H1 (cell line): ENCODE results near the gene SLC6A3. TPM values are rescaled to one million over a fixed set of nuclear protein-coding genes. Genes with fewer than 3 reads are reported as not detected.
A peak's percentile ranks its signal among the peaks of the same experiment; 100 is the strongest.

Source experiments
- CTCF ChIA-PET: fragments of 300-600 bp; sonication (Branson Sonifier 250); formaldehyde crosslinking; loops from one replicate; lab custom pipeline; 2021; ENCODE audit not compliant: partially characterized antibody; lab: Charles Lee
- POLR2A ChIA-PET: fragments of 300-600 bp; sonication (Branson Sonifier 250); formaldehyde crosslinking; loops from one replicate; lab custom pipeline; 2021; ENCODE audit warnings: inconsistent platforms; ENCODE audit not compliant: partially characterized antibody; lab: Charles Lee
- DNase-seq, 2 experiments: peaks; one replicate each; pipeline versions ENCODE4 v3.0.0 to v3.0.0-alpha.2; 2010 to 2022; ENCODE audit warnings: low spot score in 2 of 2, low read depth in 1 of 2, mixed read lengths in 1 of 2
- FAIRE-seq: peaks from 2 replicates; lab custom pipeline; 2011; peaks lifted over from hg19 to GRCh38; lab: Jason Lieb, UNC
- H2AFZ ChIP-seq: 2 replicates; pipeline ENCODE4 v1.8.1; 2012; ENCODE audit warnings: low read length, inconsistent platforms
- H2AK5ac ChIP-seq: 2 replicates; pipeline ENCODE4 v1.6.1; 2013; ENCODE audit warnings: low read depth, low read length
- H2BK120ac ChIP-seq: replicated peaks from 2 replicates; pipeline ENCODE3; 2013; ENCODE audit warnings: low read depth, low read length, inconsistent platforms
- H2BK12ac ChIP-seq: 2 replicates; pipeline ENCODE4 v1.6.1; 2013; ENCODE audit warnings: low read depth, low read length
- H2BK15ac ChIP-seq: 2 replicates; pipeline ENCODE4 v1.6.1; 2013; ENCODE audit warnings: low read length
- H2BK20ac ChIP-seq: 2 replicates; pipeline ENCODE4 v1.6.1; 2013; ENCODE audit warnings: low read length
- H2BK5ac ChIP-seq: 2 replicates; pipeline ENCODE4 v1.6.1; 2013; ENCODE audit warnings: low read depth, low read length
- H3K14ac ChIP-seq: 2 replicates; pipeline ENCODE4 v1.6.1; 2013; ENCODE audit warnings: inconsistent platforms; ENCODE audit not compliant: insufficient read length
- H3K18ac ChIP-seq: 2 replicates; pipeline ENCODE4 v1.6.1; 2013; ENCODE audit warnings: low read length; ENCODE audit errors: extremely low read depth
- H3K23ac ChIP-seq: 2 replicates; pipeline ENCODE4 v1.6.1; 2013; ENCODE audit warnings: inconsistent platforms; ENCODE audit not compliant: insufficient read length
- H3K23me2 ChIP-seq: 2 replicates; pipeline ENCODE4 v1.6.1; 2013; ENCODE audit warnings: low read depth, low read length
- H3K27ac ChIP-seq: 2 replicates; pipeline ENCODE4 v1.6.1; 2011; ENCODE audit warnings: low read depth, low read length, inconsistent platforms
- H3K27me3 ChIP-seq, 4 experiments: replicated peaks in 1 of 4; 1 replicate in 1 of 4; 2 replicates in 3 of 4; pipeline versions ENCODE4 v1.6.1 to v1.8.1; 2011 to 2013; ENCODE audit warnings: low read length in 3 of 4, mild to moderate bottlenecking in 3 of 4, inconsistent platforms in 2 of 4, mixed read lengths in 2 of 4, moderate library complexity in 1 of 4; ENCODE audit not compliant: control insufficient read depth in 3 of 4, insufficient read depth in 3 of 4; ENCODE audit errors: extremely low read depth in 1 of 4
- H3K36me3 ChIP-seq, 4 experiments: 2 replicates each; pipeline versions ENCODE4 v1.6.1 to v1.8.1; 2011 to 2013; ENCODE audit warnings: mild to moderate bottlenecking in 4 of 4, low read length in 3 of 4, moderate library complexity in 2 of 4, control low read depth in 1 of 4, inconsistent platforms in 1 of 4; ENCODE audit not compliant: insufficient read depth in 4 of 4, control insufficient read depth in 2 of 4
- H3K4ac ChIP-seq: replicated peaks from 2 replicates; pipeline ENCODE3; 2013; ENCODE audit warnings: low read length, low read depth, mixed read lengths, inconsistent platforms; ENCODE audit not compliant: insufficient read length
- H3K4me1 ChIP-seq, 4 experiments: replicated peaks in 1 of 4; 1 replicate in 1 of 4; 2 replicates in 3 of 4; pipeline versions ENCODE4 v1.6.1 to v1.8.1; 2011 to 2013; ENCODE audit warnings: low read length in 3 of 4, inconsistent platforms in 2 of 4, mixed read lengths in 1 of 4; ENCODE audit not compliant: insufficient read depth in 4 of 4, control insufficient read depth in 3 of 4
- H3K4me2 ChIP-seq, 2 experiments: 2 replicates each; pipeline versions ENCODE4 v1.6.1 to v1.8.1; 2011 to 2013; ENCODE audit warnings: low read depth in 2 of 2, low read length in 2 of 2, control low read depth in 1 of 2, inconsistent platforms in 1 of 2, mild to moderate bottlenecking in 1 of 2; ENCODE audit not compliant: insufficient read depth in 1 of 2
- H3K4me3 ChIP-seq, 4 experiments: fragments of 200-600, 300-600 bp in 1 of 4; sonication (generic), shearing (Covaris generic), sonication (Bioruptor Twin) in 1 of 4; 2 replicates each; pipeline versions ENCODE4 v1.5.1 to v1.8.1; 2011 to 2016; ENCODE audit warnings: low read length in 4 of 4, low read depth in 3 of 4, control low read depth in 2 of 4, inconsistent platforms in 2 of 4, mild to moderate bottlenecking in 2 of 4, mixed read lengths in 1 of 4, moderate library complexity in 1 of 4; ENCODE audit not compliant: insufficient read depth in 2 of 4; ENCODE audit errors: extremely low read depth in 1 of 4
- H3K56ac ChIP-seq: replicated peaks from 2 replicates; pipeline ENCODE3; 2013; ENCODE audit warnings: low read depth, mild to moderate bottlenecking, mixed read lengths, low read length, inconsistent platforms; ENCODE audit not compliant: insufficient read length
- H3K79me1 ChIP-seq: 2 replicates; pipeline ENCODE4 v1.6.1; 2013; ENCODE audit warnings: low read depth, low read length, control low read depth
- H3K79me2 ChIP-seq, 2 experiments: 2 replicates each; pipeline versions ENCODE4 v1.6.1 to v1.8.1; 2012 to 2013; ENCODE audit warnings: low read length in 2 of 2, mild to moderate bottlenecking in 2 of 2, inconsistent platforms in 1 of 2; ENCODE audit not compliant: insufficient read depth in 2 of 2, control insufficient read depth in 1 of 2
- H3K9ac ChIP-seq, 4 experiments: replicated peaks in 1 of 4; 1 replicate in 1 of 4; 2 replicates in 3 of 4; pipeline versions ENCODE4 v1.6.1 to v1.8.1; 2011 to 2013; ENCODE audit warnings: low read depth in 3 of 4, low read length in 3 of 4, control low read depth in 2 of 4, mild to moderate bottlenecking in 2 of 4, moderate library complexity in 2 of 4, inconsistent platforms in 1 of 4; ENCODE audit errors: extremely low read depth in 1 of 4
- H3K9me3 ChIP-seq, 2 experiments: 2 replicates each; pipeline versions ENCODE4 v1.6.1 to v1.8.1; 2012 to 2013; ENCODE audit warnings: mild to moderate bottlenecking in 2 of 2, moderate library complexity in 2 of 2, control low read depth in 1 of 2, inconsistent platforms in 1 of 2, low read depth in 1 of 2, low read length in 1 of 2, mixed read lengths in 1 of 2; ENCODE audit not compliant: insufficient read depth in 2 of 2
- H4K20me1 ChIP-seq, 2 experiments: replicated peaks in 1 of 2; 2 replicates each; pipeline versions ENCODE3 to v1.8.1; 2011 to 2013; ENCODE audit warnings: inconsistent platforms in 2 of 2, low read length in 2 of 2, mild to moderate bottlenecking in 1 of 2; ENCODE audit not compliant: insufficient read depth in 2 of 2, control insufficient read depth in 1 of 2
- H4K5ac ChIP-seq: 2 replicates; pipeline ENCODE4 v1.6.1; 2013; ENCODE audit warnings: low read length, low read depth, mixed read lengths, inconsistent platforms; ENCODE audit not compliant: insufficient read length
- H4K8ac ChIP-seq: 2 replicates; pipeline ENCODE4 v1.8.0; 2013; ENCODE audit warnings: mild to moderate bottlenecking, moderate library complexity, low read length, inconsistent platforms; ENCODE audit not compliant: insufficient read depth; ENCODE audit errors: extremely low read depth
- H4K91ac ChIP-seq: replicated peaks from 2 replicates; pipeline ENCODE3; 2013; ENCODE audit warnings: low read length, mixed read lengths, inconsistent platforms; ENCODE audit not compliant: insufficient read length
- CTBP2 ChIP-seq: IDR thresholded peaks from 2 replicates; pipeline ENCODE4 v1.7.0; 2011; ENCODE audit warnings: borderline replicate concordance, mild to moderate bottlenecking, moderate library complexity, mixed read lengths, low read length; ENCODE audit not compliant: insufficient read depth, insufficient read length
- E2F6 ChIP-seq: IDR thresholded peaks from 2 replicates; pipeline ENCODE4 v1.6.1; 2012; ENCODE audit warnings: inconsistent platforms
- HDAC2 ChIP-seq, 2 experiments: fragments of 300-600 bp in 1 of 2; sonication (generic) in 1 of 2; IDR thresholded peaks; 2 replicates each; pipeline ENCODE4 v1.6.1; 2011 to 2012; ENCODE audit warnings: low read depth in 2 of 2, low read length in 2 of 2, mild to moderate bottlenecking in 2 of 2, moderate library complexity in 2 of 2, borderline replicate concordance in 1 of 2, inconsistent platforms in 1 of 2
- JUN ChIP-seq: IDR thresholded peaks from 2 replicates; pipeline ENCODE4 v1.6.1; 2011; ENCODE audit warnings: low read depth, mild to moderate bottlenecking, improper control_type of control experiment, low read length
- RAD21 ChIP-seq, 2 experiments: IDR thresholded peaks in 1 of 2; conservative IDR thresholded peaks in 1 of 2; 2 replicates each; pipeline ENCODE4 v1.6.1; 2011; ENCODE audit warnings: low read depth in 2 of 2, low read length in 2 of 2, improper control_type of control experiment in 1 of 2, inconsistent platforms in 1 of 2, mild to moderate bottlenecking in 1 of 2, moderate library complexity in 1 of 2
- SIN3A ChIP-seq, 2 experiments: IDR thresholded peaks in 1 of 2; conservative IDR thresholded peaks in 1 of 2; 2 replicates each; pipeline ENCODE4 v1.6.1; 2011 to 2012; ENCODE audit warnings: low read length in 2 of 2, improper control_type of control experiment in 1 of 2, low read depth in 1 of 2, mild to moderate bottlenecking in 1 of 2
- SIX5 ChIP-seq: IDR thresholded peaks from 2 replicates; pipeline ENCODE4 v1.6.1; 2011; ENCODE audit warnings: mild to moderate bottlenecking, low read depth, low read length
- SUZ12 ChIP-seq: fragments of 200-600 bp; sonication (generic); IDR thresholded peaks from 2 replicates; pipeline ENCODE4 v1.6.1; 2012; ENCODE audit warnings: mild to moderate bottlenecking, inconsistent platforms, low read length, moderate library complexity, mixed read lengths
- TAF7 ChIP-seq: optimal IDR thresholded peaks from 2 replicates; pipeline ENCODE3; 2011; ENCODE audit warnings: low read depth, mild to moderate bottlenecking, inconsistent platforms, low read length, moderate library complexity, borderline replicate concordance
- TCF12 ChIP-seq: IDR thresholded peaks from 2 replicates; pipeline ENCODE4 v1.6.1; 2011; ENCODE audit warnings: low read depth, mild to moderate bottlenecking, low read length
- WGBS, 2 experiments: shearing (Covaris generic) in 1 of 2; methylation state at CpG; one replicate each; pipeline versions ENCODE4 v1.1.6 to v1.1.7; 2013 to 2015; ENCODE audit warnings: low lambda C conversion rate in 2 of 2, mixed read lengths in 2 of 2, inconsistent platforms in 1 of 2, low coverage in 1 of 2, missing lambda C conversion rate in 1 of 2; ENCODE audit not compliant: insufficient replicate concordance in 2 of 2, insufficient coverage in 1 of 2, insufficient read length in 1 of 2; ENCODE audit errors: extremely low coverage in 1 of 2, missing lambda C conversion rate in 1 of 2; 5-methylcytosine and 5-hydroxymethylcytosine counted together
- polyA plus RNA-seq, 7 experiments: library from polyadenylated mRNA; depleted of rRNA in 3 of 7; stranded (reverse) in 5 of 7; unstranded in 2 of 7; fragments of >200 nt in 5 of 7; fragments of 200-250 nt in 2 of 7; gene quantifications; 1 replicate in 5 of 7; 2 replicates in 1 of 7; 4 replicates in 1 of 7; pipeline versions ENCODE4 v1.2.1 to v1.2.3, GENCODE V29; 2011 to 2013; ENCODE audit warnings: missing spikeins in 2 of 7, mixed read lengths in 2 of 7
- total RNA-seq: library from RNA; stranded (reverse); fragmentation: NEBNext Ultra II Directional; extraction: Animal tissue kit (Norgen Biotek cat#: 25700); gene quantifications from 2 replicates; pipeline ENCODE4 v1.2.1, GENCODE V29; 2021

Gene SLC6A3
- total and polyA plus RNA-seq, 2 of the 8 experiments (the other 6 are each of a cell fraction or from before 2014, with no cell fraction given): 0.48 to 0.91 TPM

- no peaks in the 10 kb centered on the region for H3K79me1 ChIP-seq
- peaks cover 12% of the 10 kb centered on the region; the same call in 1 of the 2 replicates for H3K23me2 ChIP-seq
- H4K8ac ChIP-seq: no peak overlapping the region
- H3K9me3 ChIP-seq: peaks cover 0 to 3% of the 10 kb centered on the region in 2 experiments; a peak in 2 of 4 replicates
- no peak overlapping the region for H3K4me2 ChIP-seq
- no peak overlapping the region for H3K4me3 ChIP-seq
- H3K36me3 ChIP-seq: no peaks in the 10 kb centered on the region
- no peak overlapping the region for H2AK5ac ChIP-seq
- no peak overlapping the region for H3K23ac ChIP-seq
- H2BK20ac ChIP-seq: no peak overlapping the region
- H2BK5ac ChIP-seq: no peak overlapping the region
- H3K14ac ChIP-seq: no peak overlapping the region
- no peak overlapping the region for H3K9ac ChIP-seq
- H2BK12ac ChIP-seq: no peak overlapping the region
- no peak overlapping the region for H3K4ac ChIP-seq
- 0 out of 2 replicates have a peak overlapping the region, but pooled peaks have one; percentile 7 for H2BK15ac ChIP-seq
- POLR2A ChIA-PET: interaction anchor here (1.3 kb wide), 1 partner anchor 12 kb away, joined by 4 read pairs; no protein-coding TSS in a partner anchor
- peaks cover 0 to 13% of the 10 kb centered on the region in 2 experiments for H4K20me1 ChIP-seq
- TF ChIP-seq SIN3A (conservative IDR thresholded peaks at IDR 0.05 in 1 of 2, IDR thresholded peaks at IDR 0.05 in 1 of 2; ENCODE audit: low read depth in 1 of 2, low read length in 2 of 2) (no peak), HDAC2 (IDR thresholded peaks at IDR 0.05; ENCODE audit: borderline replicate concordance in 1 of 2, low read depth in 2 of 2, low read length in 2 of 2) (no peak), JUN (no peak), CTBP2 (no peak), TCF12 (no peak), RAD21 (IDR thresholded peaks at IDR 0.05 in 1 of 2, conservative IDR thresholded peaks at IDR 0.05 in 1 of 2; ENCODE audit: low read depth in 2 of 2, low read length in 2 of 2) (no peak), TAF7 (no peak), SIX5 (no peak), SUZ12 (no peak), E2F6 (no peak)
- H3K4me1 ChIP-seq: peaks cover 0 to 14% (median 8%) of the 10 kb centered on the region in 4 experiments; a peak in 5 of 7 replicates
- H3K56ac ChIP-seq: no peak overlapping the region
- H4K5ac ChIP-seq: no peak overlapping the region
- no peak for FAIRE-seq
- H4K91ac ChIP-seq: no peak overlapping the region
- no peak for DNase-seq
- no peak overlapping the region for H2BK120ac ChIP-seq
- H3K27me3 ChIP-seq: no peaks in the 10 kb centered on the region
- H3K27ac ChIP-seq: no peak overlapping the region
- CTCF ChIA-PET: interaction anchor here (0.7 to 1.5 kb wide), 8 partner anchors 9 to 207 kb away, joined by 3 to 6 read pairs (median 3); no protein-coding TSS in a partner anchor
- no peak overlapping the region for H2AFZ ChIP-seq
- peak overlapping the region; percentile 19; the same call in 1 of the 2 replicates for H3K18ac ChIP-seq
- H3K79me2 ChIP-seq: no peaks in the 10 kb centered on the region
- 91% methylated on average over 16 of the region's 27 CpGs; no CpG with 5 or more reads in 1 of the 2 experiments for WGBS, 2 experiments
Observed at GRCh38 chr5:1414311-1415058, 30.8 kb downstream of the SLC6A3 start.
